ENCODE results near the gene SUMO2.

The SUMO2 gene

DNA sequence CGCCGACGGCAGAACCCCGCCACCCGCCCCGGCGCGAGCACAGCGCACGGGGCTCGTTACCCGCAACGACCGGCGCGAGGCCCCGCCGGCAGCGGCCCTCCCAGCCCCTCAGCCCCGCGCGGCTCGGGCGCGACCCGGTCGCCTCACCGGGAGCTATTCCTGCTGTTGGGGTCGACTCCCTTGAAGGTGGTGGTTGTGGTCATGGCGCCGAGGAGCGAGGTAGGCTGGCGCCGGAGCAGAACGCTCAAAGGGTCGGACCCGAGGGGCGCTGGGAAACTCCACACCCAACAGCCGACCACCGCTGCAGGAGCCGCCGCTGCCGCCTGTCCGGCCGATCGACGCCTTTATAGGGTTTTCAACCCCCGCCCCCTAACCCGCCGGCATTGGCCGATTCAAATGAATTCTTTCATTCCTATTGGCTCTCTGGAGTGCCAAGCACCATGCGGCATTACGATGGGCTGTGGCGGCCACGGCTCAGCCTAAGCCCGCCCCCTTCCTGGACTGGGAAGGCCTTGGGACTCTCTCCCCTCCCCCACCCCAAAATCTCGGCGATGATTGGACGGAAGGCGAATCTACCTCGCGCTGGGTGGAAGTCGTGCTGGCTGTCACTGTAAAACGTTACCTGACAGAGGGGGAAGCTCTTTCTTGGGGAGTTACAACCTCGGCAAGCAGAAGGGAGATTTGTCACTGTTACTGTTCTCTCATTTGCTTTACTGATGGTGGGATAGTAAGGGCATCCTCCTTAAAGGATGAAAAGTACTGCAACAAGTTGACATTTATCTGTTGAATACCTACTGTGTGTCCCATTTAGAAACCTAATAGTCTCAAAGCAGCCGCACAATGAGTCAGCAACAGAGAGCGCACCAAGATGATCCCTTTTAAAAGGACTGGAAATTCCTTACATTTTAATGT, 28.3 kb downstream of the SUMO2 start, which contains the start of gene JPT1 (continued):
- TF ChIP-seq, protein P1, sequence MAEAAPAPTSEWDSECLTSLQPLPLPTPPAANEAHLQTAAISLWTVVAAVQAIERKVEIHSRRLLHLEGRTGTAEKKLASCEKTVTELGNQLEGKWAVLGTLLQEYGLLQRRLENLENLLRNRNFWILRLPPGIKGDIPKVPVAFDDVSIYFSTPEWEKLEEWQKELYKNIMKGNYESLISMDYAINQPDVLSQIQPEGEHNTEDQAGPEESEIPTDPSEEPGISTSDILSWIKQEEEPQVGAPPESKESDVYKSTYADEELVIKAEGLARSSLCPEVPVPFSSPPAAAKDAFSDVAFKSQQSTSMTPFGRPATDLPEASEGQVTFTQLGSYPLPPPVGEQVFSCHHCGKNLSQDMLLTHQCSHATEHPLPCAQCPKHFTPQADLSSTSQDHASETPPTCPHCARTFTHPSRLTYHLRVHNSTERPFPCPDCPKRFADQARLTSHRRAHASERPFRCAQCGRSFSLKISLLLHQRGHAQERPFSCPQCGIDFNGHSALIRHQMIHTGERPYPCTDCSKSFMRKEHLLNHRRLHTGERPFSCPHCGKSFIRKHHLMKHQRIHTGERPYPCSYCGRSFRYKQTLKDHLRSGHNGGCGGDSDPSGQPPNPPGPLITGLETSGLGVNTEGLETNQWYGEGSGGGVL (tag by site-specific recombination; IDR thresholded peaks at IDR 0.05): no peak
- TF ChIP-seq, protein P2, sequence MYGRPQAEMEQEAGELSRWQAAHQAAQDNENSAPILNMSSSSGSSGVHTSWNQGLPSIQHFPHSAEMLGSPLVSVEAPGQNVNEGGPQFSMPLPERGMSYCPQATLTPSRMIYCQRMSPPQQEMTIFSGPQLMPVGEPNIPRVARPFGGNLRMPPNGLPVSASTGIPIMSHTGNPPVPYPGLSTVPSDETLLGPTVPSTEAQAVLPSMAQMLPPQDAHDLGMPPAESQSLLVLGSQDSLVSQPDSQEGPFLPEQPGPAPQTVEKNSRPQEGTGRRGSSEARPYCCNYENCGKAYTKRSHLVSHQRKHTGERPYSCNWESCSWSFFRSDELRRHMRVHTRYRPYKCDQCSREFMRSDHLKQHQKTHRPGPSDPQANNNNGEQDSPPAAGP (tag by site-specific recombination; IDR thresholded peaks at IDR 0.05): no peak
- no peak for TF ChIP-seq ZSCAN23 (tag by site-specific recombination; IDR thresholded peaks at IDR 0.05)
- TF ChIP-seq ZNF571 (tag by site-specific recombination; IDR thresholded peaks at IDR 0.05): no peak
- TF ChIP-seq ZFP37 (tag by site-specific recombination; IDR thresholded peaks at IDR 0.05): no peak
- TF ChIP-seq KLF10 (tag by site-specific recombination; IDR thresholded peaks at IDR 0.05): peak; percentile 52; the same call in 1 of the 2 replicates
- TF ChIP-seq ZNF785 (tag by site-specific recombination; IDR thresholded peaks at IDR 0.05): no peak
- no peak for TF ChIP-seq ZNF585B (tag by site-specific recombination; IDR thresholded peaks at IDR 0.05)
- no peak for TF ChIP-seq REPIN1 (tag by site-specific recombination; IDR thresholded peaks at IDR 0.05; ENCODE audit: low read depth)
- TF ChIP-seq ZNF623 (tag by site-specific recombination; IDR thresholded peaks at IDR 0.05): no peak
- TF ChIP-seq, protein P3, sequence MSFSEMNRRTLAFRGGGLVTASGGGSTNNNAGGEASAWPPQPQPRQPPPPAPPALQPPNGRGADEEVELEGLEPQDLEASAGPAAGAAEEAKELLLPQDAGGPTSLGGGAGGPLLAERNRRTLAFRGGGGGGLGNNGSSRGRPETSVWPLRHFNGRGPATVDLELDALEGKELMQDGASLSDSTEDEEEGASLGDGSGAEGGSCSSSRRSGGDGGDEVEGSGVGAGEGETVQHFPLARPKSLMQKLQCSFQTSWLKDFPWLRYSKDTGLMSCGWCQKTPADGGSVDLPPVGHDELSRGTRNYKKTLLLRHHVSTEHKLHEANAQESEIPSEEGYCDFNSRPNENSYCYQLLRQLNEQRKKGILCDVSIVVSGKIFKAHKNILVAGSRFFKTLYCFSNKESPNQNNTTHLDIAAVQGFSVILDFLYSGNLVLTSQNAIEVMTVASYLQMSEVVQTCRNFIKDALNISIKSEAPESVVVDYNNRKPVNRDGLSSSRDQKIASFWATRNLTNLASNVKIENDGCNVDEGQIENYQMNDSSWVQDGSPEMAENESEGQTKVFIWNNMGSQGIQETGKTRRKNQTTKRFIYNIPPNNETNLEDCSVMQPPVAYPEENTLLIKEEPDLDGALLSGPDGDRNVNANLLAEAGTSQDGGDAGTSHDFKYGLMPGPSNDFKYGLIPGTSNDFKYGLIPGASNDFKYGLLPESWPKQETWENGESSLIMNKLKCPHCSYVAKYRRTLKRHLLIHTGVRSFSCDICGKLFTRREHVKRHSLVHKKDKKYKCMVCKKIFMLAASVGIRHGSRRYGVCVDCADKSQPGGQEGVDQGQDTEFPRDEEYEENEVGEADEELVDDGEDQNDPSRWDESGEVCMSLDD (tag by site-specific recombination; IDR thresholded peaks at IDR 0.05): 0 out of 2 replicates have a peak, but pooled peaks have one; percentile 17
- TF ChIP-seq, protein P4, sequence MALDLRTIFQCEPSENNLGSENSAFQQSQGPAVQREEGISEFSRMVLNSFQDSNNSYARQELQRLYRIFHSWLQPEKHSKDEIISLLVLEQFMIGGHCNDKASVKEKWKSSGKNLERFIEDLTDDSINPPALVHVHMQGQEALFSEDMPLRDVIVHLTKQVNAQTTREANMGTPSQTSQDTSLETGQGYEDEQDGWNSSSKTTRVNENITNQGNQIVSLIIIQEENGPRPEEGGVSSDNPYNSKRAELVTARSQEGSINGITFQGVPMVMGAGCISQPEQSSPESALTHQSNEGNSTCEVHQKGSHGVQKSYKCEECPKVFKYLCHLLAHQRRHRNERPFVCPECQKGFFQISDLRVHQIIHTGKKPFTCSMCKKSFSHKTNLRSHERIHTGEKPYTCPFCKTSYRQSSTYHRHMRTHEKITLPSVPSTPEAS (tag by site-specific recombination; IDR thresholded peaks at IDR 0.05): no peak
- TF ChIP-seq, protein P5, sequence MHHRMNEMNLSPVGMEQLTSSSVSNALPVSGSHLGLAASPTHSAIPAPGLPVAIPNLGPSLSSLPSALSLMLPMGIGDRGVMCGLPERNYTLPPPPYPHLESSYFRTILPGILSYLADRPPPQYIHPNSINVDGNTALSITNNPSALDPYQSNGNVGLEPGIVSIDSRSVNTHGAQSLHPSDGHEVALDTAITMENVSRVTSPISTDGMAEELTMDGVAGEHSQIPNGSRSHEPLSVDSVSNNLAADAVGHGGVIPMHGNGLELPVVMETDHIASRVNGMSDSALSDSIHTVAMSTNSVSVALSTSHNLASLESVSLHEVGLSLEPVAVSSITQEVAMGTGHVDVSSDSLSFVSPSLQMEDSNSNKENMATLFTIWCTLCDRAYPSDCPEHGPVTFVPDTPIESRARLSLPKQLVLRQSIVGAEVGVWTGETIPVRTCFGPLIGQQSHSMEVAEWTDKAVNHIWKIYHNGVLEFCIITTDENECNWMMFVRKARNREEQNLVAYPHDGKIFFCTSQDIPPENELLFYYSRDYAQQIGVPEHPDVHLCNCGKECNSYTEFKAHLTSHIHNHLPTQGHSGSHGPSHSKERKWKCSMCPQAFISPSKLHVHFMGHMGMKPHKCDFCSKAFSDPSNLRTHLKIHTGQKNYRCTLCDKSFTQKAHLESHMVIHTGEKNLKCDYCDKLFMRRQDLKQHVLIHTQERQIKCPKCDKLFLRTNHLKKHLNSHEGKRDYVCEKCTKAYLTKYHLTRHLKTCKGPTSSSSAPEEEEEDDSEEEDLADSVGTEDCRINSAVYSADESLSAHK (tag by site-specific recombination; IDR thresholded peaks at IDR 0.05): no peak
- TF ChIP-seq ZFP41 (tag by site-specific recombination; IDR thresholded peaks at IDR 0.05; ENCODE audit: borderline replicate concordance): no peak
- TF ChIP-seq SETDB1 (IDR thresholded peaks at IDR 0.05; ENCODE audit: insufficient read length, low read length): no peak
- TF ChIP-seq, protein P6, sequence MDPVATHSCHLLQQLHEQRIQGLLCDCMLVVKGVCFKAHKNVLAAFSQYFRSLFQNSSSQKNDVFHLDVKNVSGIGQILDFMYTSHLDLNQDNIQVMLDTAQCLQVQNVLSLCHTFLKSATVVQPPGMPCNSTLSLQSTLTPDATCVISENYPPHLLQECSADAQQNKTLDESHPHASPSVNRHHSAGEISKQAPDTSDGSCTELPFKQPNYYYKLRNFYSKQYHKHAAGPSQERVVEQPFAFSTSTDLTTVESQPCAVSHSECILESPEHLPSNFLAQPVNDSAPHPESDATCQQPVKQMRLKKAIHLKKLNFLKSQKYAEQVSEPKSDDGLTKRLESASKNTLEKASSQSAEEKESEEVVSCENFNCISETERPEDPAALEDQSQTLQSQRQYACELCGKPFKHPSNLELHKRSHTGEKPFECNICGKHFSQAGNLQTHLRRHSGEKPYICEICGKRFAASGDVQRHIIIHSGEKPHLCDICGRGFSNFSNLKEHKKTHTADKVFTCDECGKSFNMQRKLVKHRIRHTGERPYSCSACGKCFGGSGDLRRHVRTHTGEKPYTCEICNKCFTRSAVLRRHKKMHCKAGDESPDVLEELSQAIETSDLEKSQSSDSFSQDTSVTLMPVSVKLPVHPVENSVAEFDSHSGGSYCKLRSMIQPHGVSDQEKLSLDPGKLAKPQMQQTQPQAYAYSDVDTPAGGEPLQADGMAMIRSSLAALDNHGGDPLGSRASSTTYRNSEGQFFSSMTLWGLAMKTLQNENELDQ (tag by site-specific recombination; IDR thresholded peaks at IDR 0.05; ENCODE audit: low read depth): no peak
- TF ChIP-seq ZNF677 (tag by site-specific recombination; IDR thresholded peaks at IDR 0.05): peak; percentile 41; the same call in 1 of the 2 replicates
- TF ChIP-seq ZNF830 (tag by site-specific recombination; IDR thresholded peaks at IDR 0.05; ENCODE audit: low read depth): no peak
- TF ChIP-seq ZNF624 (tag by site-specific recombination; IDR thresholded peaks at IDR 0.05): no peak
- TF ChIP-seq SCRT1 (tag by site-specific recombination; IDR thresholded peaks at IDR 0.05; ENCODE audit: borderline replicate concordance): peak; percentile 96
- TF ChIP-seq ZNF433 (tag by site-specific recombination; IDR thresholded peaks at IDR 0.05; ENCODE audit: low read depth): no peak
- no peak for TF ChIP-seq ZFP3 (tag by site-specific recombination; IDR thresholded peaks at IDR 0.05; ENCODE audit: low read depth)
- TF ChIP-seq, protein P7, sequence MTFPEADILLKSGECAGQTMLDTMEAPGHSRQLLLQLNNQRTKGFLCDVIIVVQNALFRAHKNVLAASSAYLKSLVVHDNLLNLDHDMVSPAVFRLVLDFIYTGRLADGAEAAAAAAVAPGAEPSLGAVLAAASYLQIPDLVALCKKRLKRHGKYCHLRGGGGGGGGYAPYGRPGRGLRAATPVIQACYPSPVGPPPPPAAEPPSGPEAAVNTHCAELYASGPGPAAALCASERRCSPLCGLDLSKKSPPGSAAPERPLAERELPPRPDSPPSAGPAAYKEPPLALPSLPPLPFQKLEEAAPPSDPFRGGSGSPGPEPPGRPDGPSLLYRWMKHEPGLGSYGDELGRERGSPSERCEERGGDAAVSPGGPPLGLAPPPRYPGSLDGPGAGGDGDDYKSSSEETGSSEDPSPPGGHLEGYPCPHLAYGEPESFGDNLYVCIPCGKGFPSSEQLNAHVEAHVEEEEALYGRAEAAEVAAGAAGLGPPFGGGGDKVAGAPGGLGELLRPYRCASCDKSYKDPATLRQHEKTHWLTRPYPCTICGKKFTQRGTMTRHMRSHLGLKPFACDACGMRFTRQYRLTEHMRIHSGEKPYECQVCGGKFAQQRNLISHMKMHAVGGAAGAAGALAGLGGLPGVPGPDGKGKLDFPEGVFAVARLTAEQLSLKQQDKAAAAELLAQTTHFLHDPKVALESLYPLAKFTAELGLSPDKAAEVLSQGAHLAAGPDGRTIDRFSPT (tag by site-specific recombination; IDR thresholded peaks at IDR 0.05): no peak
- no peak for TF ChIP-seq ZNF19 (tag by site-specific recombination; IDR thresholded peaks at IDR 0.05; ENCODE audit: low read depth)
